C1 segment of cervical spinal cord (tissue), 14 donors: ENCODE measurements around the gene SMAD5.

Experiments
- DNase-seq, 14 donors: peaks; one replicate each; lab custom pipeline; 2025; lab: John Stamatoyannopoulos, UW

The SMAD5 gene

GRCh38 chr5:136153581-136154236, 21.1 kb downstream of the SMAD5 start:
- no peak for DNase-seq

GRCh38 chr5:136155078-136155477, 22.4 kb downstream of the SMAD5 start:
- DNase-seq: no peak

- DNase-seq: no peak
Measured at GRCh38 chr5:136155761-136156160, 23.1 kb downstream of the SMAD5 start.

GRCh38 chr5:136157514-136157913, 24.9 kb downstream of the SMAD5 start:
- DNase-seq: no peak

- no peak for DNase-seq
Measured at GRCh38 chr5:136159457-136159856, 26.8 kb downstream of the SMAD5 start.

- DNase-seq: peak in 3 of 14 donors; percentile 2 to 7 (median 4)
Measured at GRCh38 chr5:136162008-136162407, 29.4 kb downstream of the SMAD5 start.

GRCh38 chr5:136164226-136164625, 31.6 kb downstream of the SMAD5 start:
- DNase-seq: no peak

- no peak for DNase-seq
Measured at GRCh38 chr5:136166909-136167308, 34.3 kb downstream of the SMAD5 start.

- no peak for DNase-seq
Measured at GRCh38 chr5:136169218-136169617, 36.6 kb downstream of the SMAD5 start.

- DNase-seq: peak in 1 of 14 donors; percentile 3
Measured at GRCh38 chr5:136174021-136174659, 41.5 kb downstream of the SMAD5 start.

GRCh38 chr5:136182618-136183017, 50.0 kb downstream of the SMAD5 start:
- DNase-seq: no peak

- DNase-seq: no peak
Measured at GRCh38 chr5:136185974-136186665, 53.5 kb downstream of the SMAD5 start.

- no peak for DNase-seq
Measured at GRCh38 chr5:136186796-136187195, 54.2 kb downstream of the SMAD5 start.

- no peak for DNase-seq
Measured at GRCh38 chr5:136188859-136189258, 56.2 kb downstream of the SMAD5 start.

- no peak for DNase-seq
Measured at GRCh38 chr5:136190091-136190720, 57.6 kb downstream of the SMAD5 start.

GRCh38 chr5:136190904-136191303, 58.3 kb downstream of the SMAD5 start:
- no peak for DNase-seq

GRCh38 chr5:136191304-136192014, 58.8 kb downstream of the SMAD5 start:
- no peak for DNase-seq

GRCh38 chr5:136192015-136192525, 59.4 kb downstream of the SMAD5 start:
- DNase-seq: no peak

GRCh38 chr5:136192526-136193321, 60.1 kb downstream of the SMAD5 start, which contains the start of gene SMIM32:
Gene SMIM32, minus strand, starts transcription at chr5:136193162. Its CDS starts 638 bp downstream, at chr5:136192524.
- DNase-seq: peak in 1 of 14 donors; percentile 9

GRCh38 chr5:136193322-136193935, 60.8 kb downstream of the SMAD5 start:
- no peak for DNase-seq
